Right atrium auricular region (tissue), 2 donors: ENCODE measurements around the gene SIRT5. TPM values are rescaled to one million over a fixed set of nuclear protein-coding genes. Genes with fewer than 3 reads are reported as not detected.

Experiments
- DNase-seq: peaks from one replicate; pipeline ENCODE4 v3.0.0-alpha.2; 2019; ENCODE audit warnings: low spot score
- H3K27ac ChIP-seq, 2 donors: fragments of 200-600 bp; sonication (generic); 1 replicate in 1 of 2; 2 replicates in 1 of 2; pipeline ENCODE4 v1.5.1; 2016 to 2019
- H3K27me3 ChIP-seq, 2 donors: fragments of 200-600 bp; sonication (generic); one replicate each; pipeline versions ENCODE4 v1.5.1 to v1.6.0; 2017 to 2019
- H3K36me3 ChIP-seq: fragments of 200-600 bp; sonication (generic); one replicate; pipeline ENCODE4 v1.5.1; 2016
- H3K4me1 ChIP-seq, 2 donors: fragments of 200-600 bp; sonication (generic); one replicate each; pipeline versions ENCODE4 v1.5.1 to v1.6.0; 2017 to 2019
- H3K4me3 ChIP-seq, 2 donors: fragments of 200-600 bp; sonication (generic); 1 replicate in 1 of 2; 2 replicates in 1 of 2; pipeline ENCODE4 v1.5.1; 2017 to 2019; ENCODE audit warnings: mild to moderate bottlenecking in 1 of 2, moderate library complexity in 1 of 2
- H3K9me3 ChIP-seq, 2 donors: fragments of 200-600 bp; sonication (generic); one replicate each; pipeline ENCODE4 v1.5.1; 2019
- CTCF ChIP-seq, 2 donors: fragments of 200-600 bp; sonication (generic); IDR thresholded peaks; one replicate each; pipeline ENCODE4 v1.5.1; 2019; ENCODE audit warnings: antibody characterized with exemption in 2 of 2
- total RNA-seq, 2 donors: library from RNA; depleted of rRNA; stranded (reverse); fragments of >200 nt; gene quantifications; one replicate each; pipeline ENCODE4 v1.1.0, GENCODE V29; 2016

SIRT5 gene
- total RNA-seq, 2 donors from 2014 or later, result 17.9 to 31.2 TPM

GRCh38 chr6:13662651-13663334, 88.4 kb downstream of the SIRT5 start:
- no peaks in the 10 kb centered on the region for H3K9me3 ChIP-seq
- no peak for DNase-seq
- no peaks in the 10 kb centered on the region for H3K27me3 ChIP-seq
- no peak overlapping the region for H3K27ac ChIP-seq
- peaks cover 0 to 26% of the 10 kb centered on the region in 2 donors for H3K4me1 ChIP-seq
- H3K36me3 ChIP-seq, result no peaks in the 10 kb centered on the region
- no peak for TF ChIP-seq CTCF (IDR thresholded peaks at IDR 0.05)
- H3K4me3 ChIP-seq, result no peak overlapping the region

- Histone ChIP-seq H3K36me3 (no peaks in the 10 kb centered on the region), H3K27ac (no peak overlapping the region), H3K9me3 (no peaks in the 10 kb centered on the region), H3K4me1 (peaks cover 0 to 25% of the 10 kb centered on the region in 2 donors), H3K4me3 (no peak overlapping the region), H3K27me3 (no peaks in the 10 kb centered on the region)
- no peak for TF ChIP-seq CTCF (IDR thresholded peaks at IDR 0.05)
- no peak for DNase-seq
Observed at GRCh38 chr6:13663986-13664385, 89.6 kb downstream of the SIRT5 start.

Other genes starting within 250 kb of the SIRT5 start
- gene TBC1D7, start 246.1 kb upstream of the SIRT5 start, total RNA-seq, result 10 to 100 TPM; 15.0 to 27.0 TPM
- 10 to 100 TPM; 66.2 to 96.3 TPM for gene GFOD1, start 87.0 kb upstream of the SIRT5 start, total RNA-seq
- 10 to 100 TPM; 70.5 to 75.9 TPM for gene NOL7, start 40.7 kb downstream of the SIRT5 start, total RNA-seq
- 10 to 100 TPM; 28.4 TPM for gene RANBP9, start 137.2 kb downstream of the SIRT5 start, total RNA-seq
- 10 to 100 TPM; 11.0 to 11.2 TPM for gene MCUR1, start 240.0 kb downstream of the SIRT5 start, total RNA-seq